Osteocyte (in vitro differentiated cells): Measurements from ENCODE around the gene ZEB1. TPM values are rescaled to one million over a fixed set of nuclear protein-coding genes. Genes with fewer than 3 reads are reported as not detected.
"Not testable (repeated sequence)": the region's sequence is repeated elsewhere in the genome, so short reads cannot be mapped to it uniquely, and the experiment has no call there.

ENCODE experiments used
- DNase-seq: peaks from one replicate; pipeline ENCODE4 v3.0.0; 2021; ENCODE audit warnings: mixed read lengths; ENCODE audit not compliant: unreplicated experiment; ENCODE audit errors: extremely low spot score
- H3K27ac Mint-ChIP-seq: one replicate; pipeline ENCODE4 v1.8.0; 2021; ENCODE audit warnings: mild to moderate bottlenecking, mixed read lengths; ENCODE audit not compliant: unreplicated experiment
- H3K27me3 Mint-ChIP-seq: one replicate; pipeline ENCODE4 v1.8.0; 2021; ENCODE audit warnings: mixed read lengths; ENCODE audit not compliant: unreplicated experiment
- H3K36me3 Mint-ChIP-seq: one replicate; pipeline ENCODE4 v1.8.0; 2021; ENCODE audit warnings: mixed read lengths; ENCODE audit not compliant: unreplicated experiment
- H3K4me1 Mint-ChIP-seq: one replicate; pipeline ENCODE4 v1.8.0; 2021; ENCODE audit warnings: mixed read lengths; ENCODE audit not compliant: unreplicated experiment
- H3K4me3 Mint-ChIP-seq: one replicate; pipeline ENCODE4 v1.8.0; 2021; ENCODE audit warnings: mild to moderate bottlenecking, moderate library complexity, mixed read lengths; ENCODE audit not compliant: unreplicated experiment
- H3K9me3 Mint-ChIP-seq: one replicate; pipeline ENCODE4 v1.8.0; 2021; ENCODE audit warnings: mixed read lengths; ENCODE audit not compliant: unreplicated experiment
- CTCF ChIP-seq: fragments of 200-600 bp; sonication (generic); IDR thresholded peaks from 2 replicates; pipeline ENCODE4 v1.5.0; 2021; ENCODE audit warnings: antibody characterized with exemption, mild to moderate bottlenecking, moderate library complexity
- total RNA-seq: library from RNA; stranded (reverse); gene quantifications from 2 replicates; pipeline ENCODE4 v1.2.1, GENCODE V29; 2021

ZEB1 gene
- total RNA-seq, 1 donor from 2014 or later = 54.4 TPM

GRCh38 chr10:31554556-31554955 lies 235.5 kb downstream of the ZEB1 start:
- Mint-ChIP-seq H3K9me3 (peaks cover 23% of the 10 kb centered on the region), H3K27ac (no peak overlapping the region), H3K4me3 (no peak overlapping the region), H3K27me3 (peaks cover 2% of the 10 kb centered on the region), H3K4me1 (peaks cover 4% of the 10 kb centered on the region), H3K36me3 (peaks cover 4% of the 10 kb centered on the region)
- no peak for TF ChIP-seq CTCF
- DNase-seq = no peak

- H3K27me3 Mint-ChIP-seq = peaks cover 9% of the 10 kb centered on the region
- peaks cover 33% of the 10 kb centered on the region for H3K9me3 Mint-ChIP-seq
- no peaks in the 10 kb centered on the region for H3K4me1 Mint-ChIP-seq
- DNase-seq = no peak
- H3K4me3 Mint-ChIP-seq = no peak overlapping the region
- H3K36me3 Mint-ChIP-seq = peaks cover 6% of the 10 kb centered on the region
- H3K27ac Mint-ChIP-seq = no peak overlapping the region
- TF ChIP-seq CTCF = no peak
Observed at GRCh38 chr10:31557854-31558253, 238.8 kb downstream of the ZEB1 start.

- H3K36me3 Mint-ChIP-seq, H3K27ac Mint-ChIP-seq, H3K4me1 Mint-ChIP-seq, H3K4me3 Mint-ChIP-seq, DNase-seq: not testable (repeated sequence)
- H3K27me3 Mint-ChIP-seq = peaks cover 17% of the 10 kb centered on the region
- peaks cover 36% of the 10 kb centered on the region for H3K9me3 Mint-ChIP-seq
Observed at GRCh38 chr10:31568252-31568861, 249.3 kb downstream of the ZEB1 start.

GRCh38 chr10:31574577-31574976 lies 255.6 kb downstream of the ZEB1 start:
- H3K4me3 Mint-ChIP-seq = no peak overlapping the region
- no peak for DNase-seq
- no peaks in the 10 kb centered on the region for H3K4me1 Mint-ChIP-seq
- H3K27ac Mint-ChIP-seq = no peak overlapping the region
- H3K27me3 Mint-ChIP-seq = peaks cover 7% of the 10 kb centered on the region
- H3K36me3 Mint-ChIP-seq = peaks cover 2% of the 10 kb centered on the region
- TF ChIP-seq CTCF = no peak
- peaks cover 21% of the 10 kb centered on the region for H3K9me3 Mint-ChIP-seq

GRCh38 chr10:31578181-31578852 lies 259.3 kb downstream of the ZEB1 start:
- Mint-ChIP-seq H3K4me3 (no peak overlapping the region), H3K27ac (no peak overlapping the region), H3K4me1 (peaks cover 8% of the 10 kb centered on the region), H3K27me3 (peaks cover 3% of the 10 kb centered on the region), H3K9me3 (peaks cover 4% of the 10 kb centered on the region), H3K36me3 (no peaks in the 10 kb centered on the region)
- TF ChIP-seq CTCF = no peak
- DNase-seq = no peak
